ENCODE data around the gene TYRO3.

The TYRO3 gene

GRCh38 chr15:41512512-41512939 is 46.5 kb upstream of the TYRO3 start:
- Histone ChIP-seq H3K79me1 (ENCODE audit: low read length) (no peaks in the 10 kb centered on the region), H4K8ac (ENCODE audit: low read depth, low read length) (no peak overlapping the region), H3K9ac (ENCODE audit: low read length) (no peak overlapping the region), H3K36me3 (ENCODE audit: control insufficient read depth in 1 of 2, insufficient read depth in 2 of 2, low read length in 2 of 2) (peaks cover 0 to 4% of the 10 kb centered on the region in 2 experiments), H3K18ac (ENCODE audit: low read length) (no peak overlapping the region), H2BK120ac (ENCODE audit: insufficient read depth, low read length, poor library complexity) (no peak overlapping the region), H3K4me2 (ENCODE audit: low read length) (peak overlapping the region; percentile 42), H2AFZ (ENCODE audit: insufficient read depth, low read length, poor library complexity) (no peak overlapping the region), H3K4me1 (ENCODE audit: control insufficient read depth in 1 of 2, insufficient read depth in 2 of 2, low read length in 2 of 2) (peaks cover 13 to 25% of the 10 kb centered on the region in 2 experiments), H2AK5ac (ENCODE audit: low read length) (no peak overlapping the region), H4K91ac (ENCODE audit: low read depth, low read length) (no peak overlapping the region), H4K12ac (ENCODE audit: low read depth, low read length) (no peak overlapping the region), H3K9me3 (ENCODE audit: insufficient read depth, low read depth, low read length) (peaks cover 2% of the 10 kb centered on the region), H3K79me2 (ENCODE audit: control insufficient read depth, insufficient read depth, low read length, poor library complexity) (no peaks in the 10 kb centered on the region), H3K27ac (ENCODE audit: low read depth, low read length) (no peak overlapping the region), H3K4ac (ENCODE audit: low read depth, low read length) (no peak overlapping the region), H3K27me3 (ENCODE audit: insufficient read depth, low read length) (peaks cover 39% of the 10 kb centered on the region), H3K4me3 (ENCODE audit: low read depth, low read length) (peak overlapping the region; percentile 11), H3K23ac (ENCODE audit: low read length) (no peak overlapping the region), H3K14ac (ENCODE audit: low read length) (no peak overlapping the region), H2BK5ac (ENCODE audit: low read depth, low read length, poor library complexity) (no peak overlapping the region), H2BK12ac (ENCODE audit: low read length) (no peak overlapping the region)
- WGBS (ENCODE audit: extremely low coverage, insufficient coverage, insufficient read length), result no CpG with 5 or more reads among the region's 33 CpGs
- no peak for DNase-seq

- Histone ChIP-seq H2AFZ (ENCODE audit: insufficient read depth, low read length, poor library complexity) (peak overlapping the region; percentile 26), H3K27ac (ENCODE audit: low read depth, low read length) (no peak overlapping the region), H4K12ac (ENCODE audit: low read depth, low read length) (no peak overlapping the region), H3K14ac (ENCODE audit: low read length) (no peak overlapping the region), H3K9ac (ENCODE audit: low read length) (no peak overlapping the region), H2BK120ac (ENCODE audit: insufficient read depth, low read length, poor library complexity) (no peak overlapping the region), H3K4me3 (ENCODE audit: low read depth, low read length) (peak overlapping the region; percentile 38), H4K8ac (ENCODE audit: low read depth, low read length) (no peak overlapping the region), H3K4me1 (ENCODE audit: control insufficient read depth in 1 of 2, insufficient read depth in 2 of 2, low read length in 2 of 2) (peaks cover 13 to 25% of the 10 kb centered on the region in 2 experiments), H2BK12ac (ENCODE audit: low read length) (no peak overlapping the region), H3K36me3 (ENCODE audit: control insufficient read depth in 1 of 2, insufficient read depth in 2 of 2, low read length in 2 of 2) (peaks cover 5 to 9% of the 10 kb centered on the region in 2 experiments), H3K4me2 (ENCODE audit: low read length) (peak overlapping the region; percentile 65), H3K9me3 (ENCODE audit: insufficient read depth, low read depth, low read length) (no peaks in the 10 kb centered on the region), H2AK5ac (ENCODE audit: low read length) (no peak overlapping the region), H3K23ac (ENCODE audit: low read length) (no peak overlapping the region), H4K91ac (ENCODE audit: low read depth, low read length) (no peak overlapping the region), H2BK5ac (ENCODE audit: low read depth, low read length, poor library complexity) (no peak overlapping the region), H3K79me2 (ENCODE audit: control insufficient read depth, insufficient read depth, low read length, poor library complexity) (no peaks in the 10 kb centered on the region), H3K79me1 (ENCODE audit: low read length) (no peaks in the 10 kb centered on the region), H3K18ac (ENCODE audit: low read length) (no peak overlapping the region), H3K27me3 (ENCODE audit: insufficient read depth, low read length) (peaks cover 39% of the 10 kb centered on the region), H3K4ac (ENCODE audit: low read depth, low read length) (no peak overlapping the region)
- peak in 1 of 2 donors; percentile 32 for DNase-seq
- no CpG with 5 or more reads among the region's 40 CpGs for WGBS (ENCODE audit: extremely low coverage, insufficient coverage, insufficient read length)
Observed at GRCh38 chr15:41512940-41513505, 46.0 kb upstream of the TYRO3 start.

GRCh38 chr15:41513506-41514227 is 45.3 kb upstream of the TYRO3 start, which contains the start of gene LTK:
Gene LTK (minus strand): TSS chr15:41513827. CDS start chr15:41513709, 118 bp downstream.
- Histone ChIP-seq H3K27ac (ENCODE audit: low read depth, low read length) (no peak within 1 kb of the TSS), H4K12ac (ENCODE audit: low read depth, low read length) (no peak within 1 kb of the TSS), H3K18ac (ENCODE audit: low read length) (no peak within 1 kb of the TSS), H3K23ac (ENCODE audit: low read length) (no peak within 1 kb of the TSS), H3K9me3 (ENCODE audit: insufficient read depth, low read depth, low read length) (no peaks in the 10 kb centered on the region), H2BK12ac (ENCODE audit: low read length) (no peak within 1 kb of the TSS), H3K36me3 (ENCODE audit: control insufficient read depth in 1 of 2, insufficient read depth in 2 of 2, low read length in 2 of 2) (peaks cover 5 to 11% of the 10 kb centered on the region in 2 experiments), H3K14ac (ENCODE audit: low read length) (no peak within 1 kb of the TSS), H3K4me2 (ENCODE audit: low read length) (peak within 1 kb of the TSS; percentile 65), H3K27me3 (ENCODE audit: insufficient read depth, low read length) (peaks cover 39% of the 10 kb centered on the region), H3K9ac (ENCODE audit: low read length) (no peak within 1 kb of the TSS), H3K79me2 (ENCODE audit: control insufficient read depth, insufficient read depth, low read length, poor library complexity) (no peaks in the 10 kb centered on the region), H2AFZ (ENCODE audit: insufficient read depth, low read length, poor library complexity) (peak within 1 kb of the TSS; percentile 26), H3K4me1 (ENCODE audit: control insufficient read depth in 1 of 2, insufficient read depth in 2 of 2, low read length in 2 of 2) (peaks cover 13 to 25% of the 10 kb centered on the region in 2 experiments), H2BK5ac (ENCODE audit: low read depth, low read length, poor library complexity) (no peak within 1 kb of the TSS), H2BK120ac (ENCODE audit: insufficient read depth, low read length, poor library complexity) (no peak within 1 kb of the TSS), H4K91ac (ENCODE audit: low read depth, low read length) (no peak within 1 kb of the TSS), H4K8ac (ENCODE audit: low read depth, low read length) (no peak within 1 kb of the TSS), H2AK5ac (ENCODE audit: low read length) (no peak within 1 kb of the TSS), H3K79me1 (ENCODE audit: low read length) (no peaks in the 10 kb centered on the region), H3K4ac (ENCODE audit: low read depth, low read length) (no peak within 1 kb of the TSS), H3K4me3 (ENCODE audit: low read depth, low read length) (peak within 1 kb of the TSS; percentile 38)
- no CpG with 5 or more reads among the region's 33 CpGs for WGBS (ENCODE audit: extremely low coverage, insufficient coverage, insufficient read length)
- no peak for DNase-seq

GRCh38 chr15:41517895-41518449 is 41.0 kb upstream of the TYRO3 start:
- H3K9ac ChIP-seq (ENCODE audit: low read length), result no peak overlapping the region
- H3K9me3 ChIP-seq (ENCODE audit: insufficient read depth, low read depth, low read length), result no peaks in the 10 kb centered on the region
- no peak overlapping the region for H3K14ac ChIP-seq (ENCODE audit: low read length)
- no CpG with 5 or more reads among the region's 8 CpGs for WGBS (ENCODE audit: extremely low coverage, insufficient coverage, insufficient read length)
- no peak overlapping the region for H2AFZ ChIP-seq (ENCODE audit: insufficient read depth, low read length, poor library complexity)
- H2BK120ac ChIP-seq (ENCODE audit: insufficient read depth, low read length, poor library complexity), result no peak overlapping the region
- peak in 1 of 2 donors; percentile 42 for DNase-seq
- H3K4me3 ChIP-seq (ENCODE audit: low read depth, low read length), result no peak overlapping the region
- no peak overlapping the region for H2BK5ac ChIP-seq (ENCODE audit: low read depth, low read length, poor library complexity)
- H3K27ac ChIP-seq (ENCODE audit: low read depth, low read length), result no peak overlapping the region
- H3K4me1 ChIP-seq (ENCODE audit: control insufficient read depth in 1 of 2, insufficient read depth in 2 of 2, low read length in 2 of 2), result peaks cover 8 to 10% of the 10 kb centered on the region in 2 experiments
- H4K8ac ChIP-seq (ENCODE audit: low read depth, low read length), result no peak overlapping the region
- H2BK12ac ChIP-seq (ENCODE audit: low read length), result no peak overlapping the region
- H3K36me3 ChIP-seq (ENCODE audit: control insufficient read depth in 1 of 2, insufficient read depth in 2 of 2, low read length in 2 of 2), result peaks cover 25 to 34% of the 10 kb centered on the region in 2 experiments
- H3K4me2 ChIP-seq (ENCODE audit: low read length), result no peak overlapping the region
- H4K12ac ChIP-seq (ENCODE audit: low read depth, low read length), result no peak overlapping the region
- no peak overlapping the region for H3K4ac ChIP-seq (ENCODE audit: low read depth, low read length)
- no peaks in the 10 kb centered on the region for H3K79me2 ChIP-seq (ENCODE audit: control insufficient read depth, insufficient read depth, low read length, poor library complexity)
- peaks cover 10% of the 10 kb centered on the region for H3K27me3 ChIP-seq (ENCODE audit: insufficient read depth, low read length)
- no peak overlapping the region for H2AK5ac ChIP-seq (ENCODE audit: low read length)
- no peaks in the 10 kb centered on the region for H3K79me1 ChIP-seq (ENCODE audit: low read length)
- H3K23ac ChIP-seq (ENCODE audit: low read length), result no peak overlapping the region
- H3K18ac ChIP-seq (ENCODE audit: low read length), result no peak overlapping the region
- no peak overlapping the region for H4K91ac ChIP-seq (ENCODE audit: low read depth, low read length)
